Spleen (tissue), 7 donors: Measurements from ENCODE around the gene RPL18A.

Source experiments
- POLR2A ChIP-seq, 3 donors: fragments of 450-650 bp; IDR thresholded peaks; one replicate each; pipeline ENCODE4 v1.5.1; 2017; ENCODE audit warnings: antibody characterized with exemption in 3 of 3, mild to moderate bottlenecking in 1 of 3
- TF ChIP-seq, protein P1 (sequence below), 11 experiments: fragments of 200-600 bp in 7 of 11; fragments of 450-650 bp in 4 of 11; sonication (generic) in 4 of 11; IDR thresholded peaks in 8 of 11; conservative IDR thresholded peaks in 3 of 11; 1 replicate in 7 of 11; 2 replicates in 4 of 11; pipeline versions ENCODE4 v1.4.0 to v1.8.0; 2016 to 2021; ENCODE audit warnings: antibody characterized with exemption in 11 of 11, inconsistent platforms in 4 of 11, mild to moderate bottlenecking in 1 of 11
- donor health status: DM: no; HTN: no; CAD: no; lungs with moderate emphysema.
- donor health status: DM: no; HTN: no; CAD: no.
- donor health status: DM: no; HTN: no; CAD: no.

DNA sequence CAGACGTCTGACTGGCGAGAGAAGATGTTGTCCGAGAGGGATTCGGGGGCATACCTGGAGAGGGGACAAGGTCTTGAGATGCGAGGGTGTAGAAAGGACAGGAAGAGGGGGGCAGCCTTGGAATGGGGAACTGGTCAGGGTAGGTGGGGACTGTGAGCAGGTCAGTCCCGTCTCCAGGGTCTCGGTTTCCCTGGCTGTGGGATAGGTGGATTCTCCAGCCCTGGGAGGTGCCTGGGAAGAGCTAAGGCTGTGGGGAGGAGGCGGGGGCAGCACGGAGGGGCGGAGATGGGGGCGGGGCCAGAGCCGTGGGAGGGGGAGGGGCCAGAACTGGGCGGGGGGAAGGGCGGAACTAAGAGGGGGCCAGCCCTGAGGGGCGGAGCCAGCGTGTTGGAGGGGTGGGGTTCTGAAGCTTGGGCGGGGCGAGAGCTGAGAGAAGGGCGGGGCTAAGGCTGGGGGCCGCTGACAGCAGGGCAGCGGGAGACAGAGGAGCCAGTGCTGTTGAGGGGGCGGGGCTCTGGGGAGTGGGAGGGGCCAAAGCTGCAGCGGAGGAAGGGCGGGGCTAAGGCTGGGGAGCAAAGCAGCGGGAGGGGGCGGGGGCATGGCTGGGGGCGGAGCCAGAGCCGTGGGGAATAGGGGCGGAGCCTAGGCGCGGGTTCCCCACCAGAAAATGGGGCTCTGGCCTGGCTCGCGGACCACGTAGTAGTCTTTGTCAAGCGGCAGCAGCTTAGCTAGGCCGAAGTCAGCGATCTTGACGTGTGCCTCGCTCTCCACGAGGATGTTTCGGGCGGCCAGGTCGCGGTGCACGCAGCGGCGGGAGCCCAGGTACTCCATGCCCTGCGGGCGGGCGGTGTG, 28.9 kb upstream of the RPL18A start:
- TF ChIP-seq, protein P1, sequence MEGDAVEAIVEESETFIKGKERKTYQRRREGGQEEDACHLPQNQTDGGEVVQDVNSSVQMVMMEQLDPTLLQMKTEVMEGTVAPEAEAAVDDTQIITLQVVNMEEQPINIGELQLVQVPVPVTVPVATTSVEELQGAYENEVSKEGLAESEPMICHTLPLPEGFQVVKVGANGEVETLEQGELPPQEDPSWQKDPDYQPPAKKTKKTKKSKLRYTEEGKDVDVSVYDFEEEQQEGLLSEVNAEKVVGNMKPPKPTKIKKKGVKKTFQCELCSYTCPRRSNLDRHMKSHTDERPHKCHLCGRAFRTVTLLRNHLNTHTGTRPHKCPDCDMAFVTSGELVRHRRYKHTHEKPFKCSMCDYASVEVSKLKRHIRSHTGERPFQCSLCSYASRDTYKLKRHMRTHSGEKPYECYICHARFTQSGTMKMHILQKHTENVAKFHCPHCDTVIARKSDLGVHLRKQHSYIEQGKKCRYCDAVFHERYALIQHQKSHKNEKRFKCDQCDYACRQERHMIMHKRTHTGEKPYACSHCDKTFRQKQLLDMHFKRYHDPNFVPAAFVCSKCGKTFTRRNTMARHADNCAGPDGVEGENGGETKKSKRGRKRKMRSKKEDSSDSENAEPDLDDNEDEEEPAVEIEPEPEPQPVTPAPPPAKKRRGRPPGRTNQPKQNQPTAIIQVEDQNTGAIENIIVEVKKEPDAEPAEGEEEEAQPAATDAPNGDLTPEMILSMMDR (IDR thresholded peaks at IDR 0.05 in 8 of 11, conservative IDR thresholded peaks at IDR 0.05 in 3 of 11): no peak
- no peak for TF ChIP-seq POLR2A (IDR thresholded peaks at IDR 0.05)
